MM.1S (cell line): Measurements from ENCODE around the gene PIGBOS1.
A peak's percentile ranks its signal among the peaks of the same experiment; 100 is the strongest.

ENCODE experiments used
- DNase-seq: peaks from one replicate; pipeline ENCODE4 v3.0.0-alpha.2; 2015
- H2AFZ ChIP-seq: fragments of 300-600 bp; sonication (generic); 2 replicates; pipeline ENCODE4 v1.6.0; 2016; ENCODE audit warnings: antibody characterized with exemption, low read length
- H3F3A ChIP-seq: fragments of 300-600 bp; sonication (generic); 2 replicates; pipeline ENCODE4 v1.6.1; 2016; ENCODE audit warnings: mild to moderate bottlenecking, antibody characterized with exemption, low read length, moderate library complexity, mixed read lengths; ENCODE audit not compliant: insufficient read depth
- H3K27ac ChIP-seq: fragments of 300-600 bp; sonication (generic); 2 replicates; pipeline ENCODE4 v1.5.1; 2016; ENCODE audit warnings: mild to moderate bottlenecking, low read length
- H3K27me3 ChIP-seq: fragments of 300-600 bp; sonication (generic); replicated peaks from 2 replicates; pipeline ENCODE4 v1.6.0; 2016; ENCODE audit warnings: low read length; ENCODE audit not compliant: insufficient read depth
- H3K36me3 ChIP-seq: fragments of 300-600 bp; sonication (generic); replicated peaks from 2 replicates; pipeline ENCODE4 v1.6.1; 2016; ENCODE audit warnings: mild to moderate bottlenecking, low read length, mixed read lengths; ENCODE audit not compliant: insufficient read depth
- H3K4me1 ChIP-seq: fragments of 300-600 bp; sonication (generic); 2 replicates; pipeline ENCODE4 v1.6.1; 2016; ENCODE audit warnings: low read length, mixed read lengths
- H3K4me2 ChIP-seq: fragments of 300-600 bp; sonication (generic); 2 replicates; pipeline ENCODE4 v1.6.0; 2016; ENCODE audit warnings: low read depth, low read length
- H3K4me3 ChIP-seq: fragments of 300-600 bp; sonication (generic); 2 replicates; pipeline ENCODE4 v1.5.1; 2016; ENCODE audit warnings: low read length, mixed read lengths
- H3K79me2 ChIP-seq: fragments of 300-600 bp; sonication (generic); 2 replicates; pipeline ENCODE4 v1.6.1; 2016; ENCODE audit warnings: mixed run types, low read length, mixed read lengths
- H3K9ac ChIP-seq: fragments of 300-600 bp; sonication (generic); 2 replicates; pipeline ENCODE4 v1.6.1; 2016; ENCODE audit warnings: low read length, mixed read lengths
- H3K9me2 ChIP-seq: fragments of 300-600 bp; sonication (generic); replicated peaks from 2 replicates; pipeline ENCODE4 v1.6.1; 2016; ENCODE audit warnings: mild to moderate bottlenecking, low read length, mixed read lengths; ENCODE audit not compliant: insufficient read depth
- H3K9me3 ChIP-seq: fragments of 300-600 bp; sonication (generic); replicated peaks from 2 replicates; pipeline ENCODE4 v1.6.1; 2016; ENCODE audit warnings: mild to moderate bottlenecking, low read length, mixed read lengths; ENCODE audit not compliant: insufficient read depth
- H4K20me1 ChIP-seq: fragments of 300-600 bp; sonication (generic); 2 replicates; pipeline ENCODE4 v1.6.1; 2016; ENCODE audit warnings: mild to moderate bottlenecking, low read length, moderate library complexity, mixed read lengths; ENCODE audit not compliant: insufficient read depth
- CTCF ChIP-seq: fragments of 300-600 bp; sonication (generic); IDR thresholded peaks from 2 replicates; pipeline ENCODE4 v1.5.1; 2016; ENCODE audit warnings: antibody characterized with exemption, low read length, mixed read lengths
- EZH2 ChIP-seq: fragments of 300-600 bp; sonication (generic); optimal IDR thresholded peaks from 2 replicates; pipeline ENCODE3; 2017; ENCODE audit warnings: low read depth, mild to moderate bottlenecking, antibody characterized with exemption, low read length, mixed read lengths
- EZH2phosphoT487 ChIP-seq: fragments of 300-600 bp; sonication (generic); IDR thresholded peaks from 2 replicates; pipeline ENCODE4 v1.6.1; 2018; ENCODE audit warnings: antibody characterized with exemption, low read length

The PIGBOS1 gene

GRCh38 chr15:55284426-55284825 lies 34.5 kb downstream of the PIGBOS1 start:
- peaks cover 33% of the 10 kb centered on the region for H3F3A ChIP-seq
- H4K20me1 ChIP-seq: no peaks in the 10 kb centered on the region
- H3K27ac ChIP-seq: no peak overlapping the region
- DNase-seq: no peak
- H3K4me1 ChIP-seq: peaks cover 53% of the 10 kb centered on the region
- no peaks in the 10 kb centered on the region for H3K9me3 ChIP-seq
- H3K27me3 ChIP-seq: no peaks in the 10 kb centered on the region
- no peak overlapping the region for H3K4me3 ChIP-seq
- H3K9ac ChIP-seq: no peak overlapping the region
- H3K4me2 ChIP-seq: no peak overlapping the region
- no peaks in the 10 kb centered on the region for H3K36me3 ChIP-seq
- H3K79me2 ChIP-seq: peaks cover 85% of the 10 kb centered on the region
- H3K9me2 ChIP-seq: no peaks in the 10 kb centered on the region
- no peak for TF ChIP-seq CTCF
- TF ChIP-seq EZH2: no peak
- no peak for TF ChIP-seq EZH2phosphoT487
- no peak overlapping the region for H2AFZ ChIP-seq

DNA sequence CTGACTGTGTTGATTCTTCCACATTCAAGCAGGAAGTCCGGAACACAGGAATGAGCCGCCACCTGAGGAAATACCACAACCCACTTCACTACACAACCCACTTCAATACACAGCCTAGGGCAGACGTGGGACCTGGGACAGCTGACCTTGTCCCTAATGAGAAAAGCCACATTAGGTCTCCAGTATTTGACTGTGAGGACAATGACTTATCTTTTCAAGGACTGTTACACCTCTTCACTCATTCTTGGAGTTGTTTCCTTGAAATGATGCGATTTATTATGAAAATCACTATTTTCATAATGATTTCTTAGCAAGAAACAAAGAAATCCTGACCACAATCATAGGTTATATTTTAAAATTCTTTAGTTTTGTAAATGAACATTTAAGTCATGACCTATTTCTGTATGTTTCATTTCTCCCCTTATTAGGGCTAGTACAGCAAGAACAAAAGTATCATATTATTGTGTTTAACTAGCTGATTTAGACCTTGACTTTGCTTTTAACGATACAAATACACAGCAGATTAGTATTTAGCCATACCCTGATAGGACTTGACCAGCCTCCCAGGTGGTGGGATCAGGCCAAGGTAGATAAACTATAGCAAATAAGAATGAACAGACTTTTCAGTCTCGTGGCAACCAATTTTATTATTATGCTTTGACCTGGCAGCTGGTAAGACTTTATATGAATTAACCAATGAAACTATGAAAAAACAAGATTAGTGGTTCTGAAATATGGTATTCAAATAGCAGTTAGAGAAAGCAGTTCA lies 35.4 kb downstream of the PIGBOS1 start:
- TF ChIP-seq CTCF (no peak), EZH2phosphoT487 (no peak), EZH2 (no peak)
- peaks cover 82% of the 10 kb centered on the region for H3K79me2 ChIP-seq
- H3K9ac ChIP-seq: no peak overlapping the region
- H4K20me1 ChIP-seq: no peaks in the 10 kb centered on the region
- H3F3A ChIP-seq: peaks cover 42% of the 10 kb centered on the region
- no peak overlapping the region for H2AFZ ChIP-seq
- peaks cover 62% of the 10 kb centered on the region for H3K4me1 ChIP-seq
- no peaks in the 10 kb centered on the region for H3K9me2 ChIP-seq
- H3K4me3 ChIP-seq: no peak overlapping the region
- no peaks in the 10 kb centered on the region for H3K27me3 ChIP-seq
- no peak for DNase-seq
- H3K9me3 ChIP-seq: no peaks in the 10 kb centered on the region
- H3K4me2 ChIP-seq: 0 out of 2 replicates have a peak overlapping the region, but pooled peaks have one; percentile 49
- H3K27ac ChIP-seq: peak overlapping the region; percentile 94; the same call in 1 of the 2 replicates
- H3K36me3 ChIP-seq: no peaks in the 10 kb centered on the region

GRCh38 chr15:55282284-55282833 lies 36.6 kb downstream of the PIGBOS1 start:
- Histone ChIP-seq H2AFZ (no peak overlapping the region), H4K20me1 (no peaks in the 10 kb centered on the region), H3K4me1 (peaks cover 68% of the 10 kb centered on the region), H3K4me3 (no peak overlapping the region), H3K9ac (no peak overlapping the region), H3K4me2 (peak overlapping the region; percentile 49; the same call in 1 of the 2 replicates), H3K27me3 (no peaks in the 10 kb centered on the region), H3K9me2 (no peaks in the 10 kb centered on the region), H3K27ac (peak overlapping the region; percentile 94; the same call in 1 of the 2 replicates), H3K79me2 (peaks cover 80% of the 10 kb centered on the region), H3F3A (peaks cover 53% of the 10 kb centered on the region), H3K9me3 (no peaks in the 10 kb centered on the region), H3K36me3 (no peaks in the 10 kb centered on the region)
- no peak for DNase-seq
- TF ChIP-seq EZH2: no peak
- TF ChIP-seq EZH2phosphoT487: no peak
- TF ChIP-seq CTCF: no peak
